Measurements from ENCODE around the gene CEP83.
A peak's percentile ranks its signal among the peaks of the same experiment; 100 is the strongest.

Gene CEP83

DNA sequence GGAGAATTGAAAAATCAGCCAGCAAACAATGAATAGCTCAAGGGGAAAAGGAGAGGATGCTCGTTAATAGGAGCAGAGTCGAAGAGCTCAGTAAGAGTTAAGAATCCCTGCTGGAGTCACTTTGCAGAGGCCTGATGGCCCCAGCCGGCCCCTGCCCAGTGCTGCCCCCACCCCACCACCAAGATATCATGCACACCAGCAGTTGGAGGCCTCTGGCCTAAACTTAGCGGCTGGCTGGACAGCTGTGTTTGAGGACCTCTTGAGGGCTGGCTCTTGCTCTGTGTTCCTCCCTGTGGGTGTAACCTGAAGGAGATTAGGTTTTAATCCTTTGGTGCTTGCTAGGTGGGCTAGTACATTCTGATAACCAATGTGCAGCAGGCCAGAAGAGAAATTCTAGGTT lies 169.3 kb downstream of the CEP83 start:
- Histone ChIP-seq H3K4me3 (ENCODE audit: low read depth, low read length) (no peak overlapping the region), H3K36me3 (replicated peaks) (no peaks in the 10 kb centered on the region), H3K27ac (peak overlapping the region; percentile 3), H3K27me3 (replicated peaks) (no peaks in the 10 kb centered on the region)
- in situ Hi-C loops (cut with HindIII; ENCODE audit: low pct_ligation_motif_present, low sequenced_read_pairs), result no loop called here
- DNase-seq, result no peak
- no peak for TF ChIP-seq CTCF (IDR thresholded peaks at IDR 0.05; ENCODE audit: low read depth, low read length, missing control alignments)

- Histone ChIP-seq H3K27ac (peak overlapping the region; percentile 17), H3K36me3 (replicated peaks) (no peaks in the 10 kb centered on the region), H3K4me3 (ENCODE audit: low read depth, low read length) (no peak overlapping the region), H3K27me3 (replicated peaks) (no peaks in the 10 kb centered on the region)
- in situ Hi-C loops (cut with HindIII; ENCODE audit: low pct_ligation_motif_present, low sequenced_read_pairs), result no loop called here
- no peak for TF ChIP-seq CTCF (IDR thresholded peaks at IDR 0.05; ENCODE audit: low read depth, low read length, missing control alignments)
- peak; percentile 65 for DNase-seq
Observed at GRCh38 chr12:94289461-94290312, 170.0 kb downstream of the CEP83 start.

DNA sequence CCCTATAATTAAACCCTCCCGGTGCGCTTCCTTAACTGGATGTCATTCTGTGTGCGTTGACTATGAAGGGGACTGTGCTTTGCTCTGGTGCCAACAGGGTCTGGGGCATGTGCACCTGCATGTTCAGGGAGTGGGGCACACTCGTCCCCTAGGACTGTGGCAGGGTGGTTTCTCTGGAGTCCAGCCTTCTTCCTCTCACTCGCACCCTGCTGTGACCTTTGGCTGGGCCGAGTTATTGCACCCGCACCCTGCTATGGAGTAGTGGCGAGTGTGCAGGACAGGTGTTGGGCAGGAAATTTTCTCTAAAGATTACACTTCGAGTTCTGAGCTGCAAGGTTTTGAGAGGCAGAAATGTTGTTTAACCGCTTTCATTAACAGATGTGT lies 172.4 kb downstream of the CEP83 start:
- H3K27ac ChIP-seq, result no peak overlapping the region

DNA sequence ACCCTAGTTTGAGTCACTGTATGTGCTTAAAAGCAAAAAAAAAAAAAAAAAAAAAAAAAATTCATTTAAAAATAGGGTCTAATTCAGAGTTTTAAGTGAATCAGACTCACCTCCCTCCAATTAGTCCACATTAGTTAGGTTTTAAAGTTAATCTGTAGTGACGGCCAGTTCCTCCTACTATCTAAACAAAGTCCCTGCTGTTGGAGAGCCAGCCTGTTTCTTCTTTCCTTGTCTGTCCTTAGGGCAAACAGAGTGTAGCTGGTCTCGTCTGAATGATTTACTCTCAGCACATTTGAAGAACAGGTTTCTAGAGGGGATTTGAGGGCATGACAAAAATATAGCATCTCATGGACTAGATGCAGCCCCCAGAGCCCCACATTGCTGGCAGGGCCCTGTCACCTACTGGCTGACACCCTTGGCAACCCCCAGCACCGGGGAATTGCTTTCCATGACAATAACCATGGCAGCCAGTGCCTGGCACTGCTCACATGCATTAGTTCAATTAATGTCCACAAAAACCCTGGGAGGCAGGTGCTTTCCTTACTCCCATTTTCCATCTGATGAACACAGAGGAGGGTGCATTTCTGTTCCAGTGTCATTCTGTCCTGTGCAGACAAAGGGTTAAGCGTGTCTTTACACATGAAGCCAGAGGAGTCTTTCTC lies 173.0 kb downstream of the CEP83 start:
- no peak for TF ChIP-seq CTCF (IDR thresholded peaks at IDR 0.05; ENCODE audit: low read depth, low read length, missing control alignments)
- H3K27ac ChIP-seq, result no peak overlapping the region
- no peaks in the 10 kb centered on the region for H3K36me3 ChIP-seq (replicated peaks)
- in situ Hi-C loops (cut with HindIII; ENCODE audit: low pct_ligation_motif_present, low sequenced_read_pairs), result no loop called here
- no peak for DNase-seq
- no peak overlapping the region for H3K4me3 ChIP-seq (ENCODE audit: low read depth, low read length)
- no peaks in the 10 kb centered on the region for H3K27me3 ChIP-seq (replicated peaks)

More for the DNA sequence above, 172.4 kb downstream of the CEP83 start:
- DNase-seq, result no peak
- H3K27me3 ChIP-seq (replicated peaks), result no peaks in the 10 kb centered on the region
- no peaks in the 10 kb centered on the region for H3K36me3 ChIP-seq (replicated peaks)
- in situ Hi-C loops (cut with HindIII; ENCODE audit: low pct_ligation_motif_present, low sequenced_read_pairs), result no loop called here
- TF ChIP-seq CTCF (IDR thresholded peaks at IDR 0.05; ENCODE audit: low read depth, low read length, missing control alignments), result no peak
- no peak overlapping the region for H3K4me3 ChIP-seq (ENCODE audit: low read depth, low read length)

DNA sequence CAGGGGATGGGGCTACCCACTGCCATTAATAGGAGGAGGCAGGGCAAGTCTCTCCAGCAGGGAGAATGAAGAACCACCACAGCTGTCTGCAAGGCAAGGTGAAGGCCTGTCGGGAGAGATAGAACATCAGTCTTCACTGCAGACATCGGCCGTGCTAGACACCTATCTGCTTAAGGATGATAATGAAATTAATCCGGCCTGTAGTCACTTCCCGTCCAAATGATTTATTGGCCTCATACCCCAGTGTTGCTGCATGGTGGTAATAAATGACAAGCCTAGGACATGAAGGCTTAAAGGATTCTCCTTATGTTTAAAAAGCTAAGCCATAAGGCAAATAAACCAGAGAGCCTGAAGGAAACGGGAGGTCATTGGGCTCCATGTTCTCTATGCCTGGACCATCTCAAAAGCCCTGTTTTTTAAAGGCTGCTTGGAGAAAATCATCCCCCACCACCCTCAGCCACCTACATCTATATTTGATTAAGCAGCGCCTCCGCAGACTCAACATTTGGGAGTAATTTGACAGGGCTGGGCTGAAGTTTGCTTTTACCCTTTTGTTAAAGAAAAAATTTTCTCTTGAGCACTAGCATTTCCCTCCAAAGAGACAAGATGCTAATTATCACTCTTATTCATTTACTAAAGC lies 173.6 kb downstream of the CEP83 start:
- no peak overlapping the region for H3K27ac ChIP-seq
- no peak overlapping the region for H3K4me3 ChIP-seq (ENCODE audit: low read depth, low read length)
- in situ Hi-C loops (cut with HindIII; ENCODE audit: low pct_ligation_motif_present, low sequenced_read_pairs), result no loop called here
- no peaks in the 10 kb centered on the region for H3K36me3 ChIP-seq (replicated peaks)
- no peaks in the 10 kb centered on the region for H3K27me3 ChIP-seq (replicated peaks)
- DNase-seq, result no peak
- TF ChIP-seq CTCF (IDR thresholded peaks at IDR 0.05; ENCODE audit: low read depth, low read length, missing control alignments), result no peak

Measured in brain microvascular endothelial cell (primary cell).